MM.1S (cell line): ENCODE measurements around the gene PADI1.

ENCODE experiments used
- EZH2 ChIP-seq: fragments of 300-600 bp; sonication (generic); optimal IDR thresholded peaks from 2 replicates; pipeline ENCODE3; 2017; ENCODE audit warnings: low read depth, mild to moderate bottlenecking, antibody characterized with exemption, low read length, mixed read lengths
- EZH2phosphoT487 ChIP-seq: fragments of 300-600 bp; sonication (generic); IDR thresholded peaks from 2 replicates; pipeline ENCODE4 v1.6.1; 2018; ENCODE audit warnings: antibody characterized with exemption, low read length
- TF ChIP-seq, protein P1 (sequence below): fragments of 300-600 bp; sonication (generic); IDR thresholded peaks from 2 replicates; pipeline ENCODE4 v1.5.1; 2016; ENCODE audit warnings: antibody characterized with exemption, low read length, mixed read lengths

DNA sequence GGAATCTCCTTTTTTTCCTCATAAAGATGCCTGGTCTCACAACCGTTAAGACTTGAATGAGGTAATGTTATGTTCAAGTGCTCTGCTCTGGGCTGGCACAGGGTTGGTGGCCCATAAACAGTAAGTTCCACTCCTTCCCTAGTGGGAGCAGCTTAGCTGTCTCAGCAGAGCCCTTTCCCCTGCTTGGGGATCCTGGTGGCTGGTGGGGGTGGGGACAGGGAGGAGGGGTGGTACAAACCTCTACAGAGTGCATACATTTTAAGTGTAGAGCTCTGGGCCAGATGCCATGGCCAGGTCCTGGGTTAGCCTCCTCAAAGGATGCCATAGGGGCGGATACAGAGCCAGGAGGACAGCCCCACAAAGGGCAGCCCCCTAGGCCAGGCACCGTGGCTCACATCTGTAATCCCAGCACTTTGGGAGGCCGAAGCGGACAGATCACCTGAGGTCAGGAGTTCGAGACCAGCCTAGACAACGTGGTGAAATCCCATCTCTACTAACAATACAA lies 20.7 kb upstream of the PADI1 start:
- TF ChIP-seq, protein P1, sequence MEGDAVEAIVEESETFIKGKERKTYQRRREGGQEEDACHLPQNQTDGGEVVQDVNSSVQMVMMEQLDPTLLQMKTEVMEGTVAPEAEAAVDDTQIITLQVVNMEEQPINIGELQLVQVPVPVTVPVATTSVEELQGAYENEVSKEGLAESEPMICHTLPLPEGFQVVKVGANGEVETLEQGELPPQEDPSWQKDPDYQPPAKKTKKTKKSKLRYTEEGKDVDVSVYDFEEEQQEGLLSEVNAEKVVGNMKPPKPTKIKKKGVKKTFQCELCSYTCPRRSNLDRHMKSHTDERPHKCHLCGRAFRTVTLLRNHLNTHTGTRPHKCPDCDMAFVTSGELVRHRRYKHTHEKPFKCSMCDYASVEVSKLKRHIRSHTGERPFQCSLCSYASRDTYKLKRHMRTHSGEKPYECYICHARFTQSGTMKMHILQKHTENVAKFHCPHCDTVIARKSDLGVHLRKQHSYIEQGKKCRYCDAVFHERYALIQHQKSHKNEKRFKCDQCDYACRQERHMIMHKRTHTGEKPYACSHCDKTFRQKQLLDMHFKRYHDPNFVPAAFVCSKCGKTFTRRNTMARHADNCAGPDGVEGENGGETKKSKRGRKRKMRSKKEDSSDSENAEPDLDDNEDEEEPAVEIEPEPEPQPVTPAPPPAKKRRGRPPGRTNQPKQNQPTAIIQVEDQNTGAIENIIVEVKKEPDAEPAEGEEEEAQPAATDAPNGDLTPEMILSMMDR: no peak
- no peak for TF ChIP-seq EZH2
- no peak for TF ChIP-seq EZH2phosphoT487
